ENCODE measurements around the gene FSD2. TPM values are rescaled to one million over a fixed set of nuclear protein-coding genes. Genes with fewer than 3 reads are reported as not detected.
"Not testable (repeated sequence)": the region's sequence is repeated elsewhere in the genome, so short reads cannot be mapped to it uniquely, and the experiment has no call there.

Gene FSD2
- total RNA-seq, 1 experiment from 2014 or later = not detected

DNA sequence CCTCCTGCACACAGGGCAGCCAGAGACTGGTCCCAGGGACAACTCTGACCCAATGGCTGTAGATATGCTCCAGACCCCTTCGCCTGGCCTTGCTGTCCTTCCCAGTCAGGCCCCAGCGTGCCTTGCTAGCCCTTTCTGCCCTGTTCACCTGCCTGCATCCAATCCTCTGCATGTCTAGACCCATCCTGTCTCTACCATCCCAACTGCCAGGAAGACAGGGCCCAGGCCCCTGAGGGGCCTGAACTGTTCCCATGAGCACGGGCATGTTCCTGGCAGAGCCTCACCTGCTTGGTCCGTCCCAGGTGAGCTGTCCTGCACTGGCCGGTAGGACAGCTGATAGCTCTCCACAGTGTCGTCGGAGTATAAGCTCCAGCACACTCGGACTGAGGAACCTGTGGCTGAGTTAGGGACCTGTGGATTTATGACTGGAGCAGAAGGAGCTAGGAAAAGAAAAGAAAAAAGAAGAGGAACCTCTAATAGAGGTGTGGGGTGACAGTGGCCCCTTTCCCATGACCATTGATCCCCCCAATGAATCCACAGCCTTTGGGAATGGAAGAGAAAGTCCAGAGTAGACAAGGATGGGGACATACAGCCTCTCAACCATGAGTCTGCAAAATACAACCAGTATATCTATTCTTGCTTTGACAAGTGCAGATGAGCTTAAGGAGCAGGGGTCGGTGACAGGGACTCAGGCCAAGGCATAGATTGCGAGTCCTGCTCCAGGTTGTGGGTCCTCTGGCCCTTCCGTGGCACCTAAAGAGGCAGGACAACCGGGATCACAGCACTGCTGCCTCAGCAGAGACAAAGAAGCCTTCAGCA, 33.9 kb downstream of the FSD2 start:
- Histone ChIP-seq H3K27me3 (no peaks in the 10 kb centered on the region), H3K36me3 (peaks cover 5% of the 10 kb centered on the region; the same call in 1 of the 2 replicates), H3K9me3 (no peaks in the 10 kb centered on the region), H3K4me3 (no peak overlapping the region)
- no peak for DNase-seq

DNA sequence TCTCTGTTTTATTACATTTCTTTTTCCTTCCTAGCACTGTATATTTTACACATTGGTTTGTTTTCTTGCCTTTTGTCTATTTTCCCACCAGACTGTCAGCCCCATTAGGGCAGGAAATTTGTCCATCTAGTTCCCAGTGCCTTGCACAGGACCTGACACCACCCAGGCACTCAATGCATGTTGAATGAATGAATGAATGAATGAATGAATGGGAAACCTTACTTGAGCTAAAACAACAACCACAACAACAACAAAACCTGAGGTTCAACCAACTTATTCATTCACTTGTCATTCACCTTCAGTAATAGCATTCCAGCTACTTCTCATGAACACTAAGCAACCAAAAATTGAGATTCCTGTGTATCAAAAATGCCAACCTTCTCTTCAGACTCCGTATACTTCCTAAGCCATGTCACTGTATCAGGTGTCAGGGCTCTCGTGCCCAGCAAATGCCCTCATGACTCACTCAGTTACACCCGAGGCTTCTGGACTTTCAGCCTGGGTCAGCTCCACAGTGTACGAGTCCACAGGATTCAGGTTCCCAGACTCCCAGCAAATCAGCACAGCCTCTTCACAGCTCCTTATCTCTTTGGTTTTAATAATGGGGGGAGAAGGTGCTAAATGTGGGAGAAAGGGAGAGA, 37.3 kb downstream of the FSD2 start:
- Histone ChIP-seq H3K4me3 (no peak overlapping the region), H3K36me3 (peaks cover 17% of the 10 kb centered on the region), H3K9me3 (no peaks in the 10 kb centered on the region), H3K27me3 (no peaks in the 10 kb centered on the region)
- peak; percentile 21 for DNase-seq

DNA sequence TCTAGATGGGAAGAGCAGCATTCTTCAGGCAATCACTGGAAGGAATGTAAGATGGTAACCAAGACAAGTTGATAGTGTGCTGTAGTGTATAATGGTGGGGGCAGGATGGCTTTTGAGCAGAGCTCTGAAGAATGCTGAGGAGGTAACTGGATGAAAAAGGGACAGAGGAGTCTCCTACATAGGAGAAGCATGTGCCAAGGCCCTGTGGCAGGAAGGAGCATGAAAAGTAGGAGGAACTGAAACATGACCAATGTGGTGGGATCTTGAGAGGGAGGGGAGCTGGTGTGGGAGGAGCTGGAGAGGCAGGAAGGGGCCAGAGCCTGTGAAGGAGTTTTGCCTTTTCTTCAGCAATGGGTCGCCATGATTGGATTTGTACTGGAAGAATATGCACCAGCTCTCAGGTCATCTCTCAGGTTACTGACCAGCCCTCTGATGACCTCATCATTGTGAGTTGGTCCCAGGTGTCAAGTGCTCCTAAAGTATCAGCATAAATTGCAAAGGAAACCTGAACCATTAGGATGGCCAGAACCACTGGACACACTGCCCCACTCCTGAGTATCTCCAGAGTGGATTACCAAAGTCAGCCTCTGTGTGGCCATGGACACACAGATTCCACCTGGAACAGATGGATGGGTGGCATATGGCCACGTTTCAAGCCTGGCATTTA, 38.6 kb downstream of the FSD2 start:
- Histone ChIP-seq H3K9me3 (no peaks in the 10 kb centered on the region), H3K27me3 (no peaks in the 10 kb centered on the region), H3K36me3 (peaks cover 20% of the 10 kb centered on the region), H3K4me3 (no peak overlapping the region)
- DNase-seq = no peak

DNA sequence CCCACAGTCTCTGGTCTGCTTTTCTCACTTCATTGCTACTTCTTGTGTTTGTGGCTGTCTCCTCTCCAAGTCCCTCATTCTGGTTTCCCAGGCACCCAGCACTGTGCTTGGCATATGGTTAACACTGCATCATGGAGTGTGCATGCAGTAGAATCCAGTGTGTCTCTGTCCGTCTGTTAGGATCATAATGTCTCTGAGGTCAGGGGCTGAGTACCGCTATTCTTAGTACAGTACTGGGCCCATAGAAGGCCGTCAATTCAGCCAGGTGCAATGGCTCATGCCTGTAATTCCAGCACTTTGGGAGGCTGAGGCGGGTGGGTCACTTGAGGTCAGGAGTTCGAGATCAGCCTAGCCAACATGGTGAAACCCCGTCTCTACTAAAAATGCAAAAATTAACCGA, 39.7 kb downstream of the FSD2 start:
- not testable (repeated sequence) for DNase-seq, H3K4me3 ChIP-seq, H3K27me3 ChIP-seq, H3K9me3 ChIP-seq
- H3K36me3 ChIP-seq = peaks cover 26% of the 10 kb centered on the region

DNA sequence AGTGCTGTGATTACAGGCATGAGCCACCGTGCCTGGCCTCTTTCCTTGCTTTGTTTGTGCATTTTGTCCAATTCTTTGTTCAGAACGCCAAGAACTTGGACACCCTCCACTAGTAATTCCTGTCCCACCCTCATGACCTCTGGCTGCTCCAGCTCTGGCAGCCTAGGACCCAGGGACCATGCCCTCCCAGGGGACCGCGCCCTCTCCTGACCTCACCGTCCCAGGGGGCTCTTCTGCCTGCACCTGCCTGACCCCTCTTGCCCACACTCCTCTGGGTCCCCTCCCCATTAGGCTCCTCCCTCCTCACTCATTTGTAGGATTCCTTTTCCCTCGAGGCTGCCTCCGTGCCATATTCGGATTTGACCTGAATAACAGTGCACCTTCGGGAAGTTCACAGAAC, 41.1 kb downstream of the FSD2 start:
- Histone ChIP-seq H3K4me3 (no peak overlapping the region), H3K27me3 (no peaks in the 10 kb centered on the region), H3K36me3 (peaks cover 31% of the 10 kb centered on the region), H3K9me3 (no peaks in the 10 kb centered on the region)
- no peak for DNase-seq

DNA sequence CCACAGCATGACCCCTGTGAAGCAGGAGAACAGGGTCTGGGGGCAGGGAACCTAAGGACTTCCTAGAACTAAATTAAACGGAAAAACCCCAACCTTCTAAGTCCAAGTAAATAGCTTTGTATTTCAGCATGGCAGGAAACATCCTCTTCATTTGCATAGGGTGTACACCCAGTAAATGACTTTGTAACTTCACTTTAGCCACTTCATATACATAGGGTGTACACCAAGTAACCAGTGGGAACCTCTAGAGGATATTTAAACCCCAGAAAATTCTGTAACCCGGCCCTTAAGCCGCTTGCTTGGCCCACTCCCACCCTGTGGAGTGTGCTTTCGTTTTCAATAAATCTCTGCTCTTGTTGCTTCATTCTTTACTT, 41.8 kb downstream of the FSD2 start:
- Histone ChIP-seq H3K27me3 (no peaks in the 10 kb centered on the region), H3K36me3 (peaks cover 35% of the 10 kb centered on the region), H3K9me3 (no peaks in the 10 kb centered on the region), H3K4me3 (no peak overlapping the region)
- DNase-seq = no peak

DNA sequence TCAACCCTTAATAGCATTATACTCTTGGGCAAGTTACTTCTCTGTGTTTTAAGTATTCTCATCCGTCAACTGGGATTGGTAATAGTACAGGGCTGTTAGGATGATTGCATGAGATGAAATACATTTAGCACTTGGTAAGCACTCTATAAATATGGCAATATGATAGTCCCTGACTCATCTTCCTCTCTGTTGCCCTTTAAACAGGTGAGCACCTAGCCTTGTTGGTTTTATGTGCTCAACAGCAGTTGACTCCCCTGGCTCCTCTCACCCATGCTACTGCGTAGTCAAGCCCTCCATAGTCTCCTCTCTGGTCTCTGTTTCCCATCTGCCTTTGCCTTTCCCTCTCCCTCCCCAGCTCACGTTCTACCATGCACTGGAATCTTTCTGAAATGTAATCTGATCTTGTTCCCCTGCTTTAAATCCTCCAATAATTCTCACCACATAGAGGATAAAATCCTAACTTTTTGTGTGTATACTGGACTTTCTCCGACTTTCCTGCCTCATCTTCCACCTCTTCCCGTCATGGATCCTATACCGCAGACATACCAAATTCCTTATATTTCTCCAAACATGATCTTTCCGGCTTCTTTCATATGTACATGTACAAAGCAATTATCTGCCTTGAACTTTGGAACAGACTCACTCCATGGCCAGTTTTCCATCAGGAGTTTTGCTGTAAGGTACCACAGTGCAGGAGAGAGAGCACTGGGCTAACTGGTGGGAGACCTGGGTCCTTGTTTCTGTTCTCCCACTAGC, 42.3 kb downstream of the FSD2 start:
- H3K36me3 ChIP-seq = peaks cover 41% of the 10 kb centered on the region

DNA sequence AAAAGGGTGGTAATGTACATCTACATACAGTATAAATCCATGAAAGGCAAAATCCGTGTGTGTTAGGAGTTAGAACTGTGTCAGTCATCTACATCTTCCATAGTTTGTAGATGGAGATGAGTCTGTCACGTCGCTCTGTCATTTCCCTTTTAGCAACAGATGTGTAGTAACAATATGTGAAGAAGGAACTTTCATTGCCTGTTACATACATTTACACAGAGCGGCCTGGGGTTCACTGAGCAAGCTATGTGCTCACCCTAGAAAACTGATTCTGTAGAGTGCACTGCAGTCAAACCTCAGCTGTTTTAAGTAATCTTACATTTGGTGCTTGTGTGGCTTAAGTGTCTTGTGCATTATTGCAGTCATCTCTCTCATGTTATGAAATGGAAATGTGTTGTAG, 54.6 kb downstream of the FSD2 start:
- no peak for DNase-seq
- H3K36me3 ChIP-seq = peaks cover 42% of the 10 kb centered on the region

More for the DNA sequence above, 42.3 kb downstream of the FSD2 start:
- no peak for DNase-seq
- Histone ChIP-seq H3K4me3 (no peak overlapping the region), H3K27me3 (no peaks in the 10 kb centered on the region), H3K9me3 (no peaks in the 10 kb centered on the region)

DNA sequence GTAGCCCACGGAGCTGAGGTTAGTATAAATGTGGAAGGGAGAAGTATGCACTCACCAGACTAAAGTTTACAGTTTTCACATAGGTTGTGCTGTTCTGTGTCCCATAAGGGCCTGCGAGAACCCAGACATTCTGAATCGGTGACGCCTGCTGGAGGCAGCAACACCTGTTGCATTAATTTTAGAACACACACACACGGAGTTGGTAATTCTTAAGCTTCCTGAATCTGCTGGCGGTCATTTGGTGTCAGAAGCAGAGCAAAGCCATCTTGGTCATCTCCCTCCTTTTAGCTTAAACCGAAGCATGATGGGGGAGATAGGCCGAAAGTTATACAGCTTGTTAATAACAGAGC, 55.1 kb downstream of the FSD2 start:
- no peaks in the 10 kb centered on the region for H3K27me3 ChIP-seq
- peaks cover 37% of the 10 kb centered on the region for H3K36me3 ChIP-seq
- H3K9me3 ChIP-seq = no peaks in the 10 kb centered on the region
- peak; percentile 3 for DNase-seq
- H3K4me3 ChIP-seq = peak overlapping the region; percentile 68

More for the DNA sequence above, 54.6 kb downstream of the FSD2 start:
- Histone ChIP-seq H3K4me3 (peak overlapping the region; percentile 68), H3K27me3 (no peaks in the 10 kb centered on the region), H3K9me3 (no peaks in the 10 kb centered on the region)

DNA sequence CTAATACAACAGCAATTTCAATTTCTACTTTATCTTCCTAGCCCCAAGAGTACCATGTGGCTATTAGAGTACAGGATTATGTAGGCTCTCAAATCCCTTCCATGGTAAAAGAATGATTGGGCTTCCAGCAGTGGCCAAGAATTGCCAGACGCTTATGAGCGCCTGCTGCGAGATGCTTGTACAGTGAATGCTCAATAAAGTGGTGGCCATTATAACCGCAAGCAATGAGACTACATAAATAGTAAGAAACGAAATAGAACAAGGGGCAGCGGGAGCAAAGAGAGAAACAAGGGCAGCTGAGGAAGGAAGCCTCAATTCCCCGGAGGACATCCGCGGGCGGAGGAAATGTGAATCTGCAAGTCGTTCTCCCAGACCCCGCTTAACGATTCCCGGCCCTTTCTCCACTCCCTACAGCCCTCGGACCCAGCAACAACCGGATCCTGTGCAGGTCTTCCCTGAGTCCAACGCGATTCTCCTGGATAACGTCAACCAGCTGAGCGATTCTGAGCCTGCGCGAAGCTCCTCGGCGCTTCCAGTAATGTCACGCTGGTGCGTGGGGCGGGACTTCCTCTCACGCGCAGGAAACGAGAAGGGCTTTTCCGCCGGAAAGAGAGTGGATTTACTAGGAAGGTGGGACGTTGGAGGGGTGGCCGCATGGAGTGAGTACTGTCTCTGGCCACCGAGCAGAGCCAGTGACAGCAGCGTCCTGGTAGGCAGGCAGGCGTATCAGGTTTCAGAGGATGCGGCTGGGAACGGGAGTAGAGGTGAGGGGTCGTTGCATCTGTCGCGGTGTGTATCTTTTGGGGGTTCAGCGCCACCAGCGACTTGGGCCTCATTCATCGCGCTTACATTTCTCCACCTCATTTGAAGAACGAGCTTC, 55.7 kb downstream of the FSD2 start:
- Histone ChIP-seq H3K27me3 (no peaks in the 10 kb centered on the region), H3K9me3 (no peaks in the 10 kb centered on the region), H3K4me3 (peak overlapping the region; percentile 68), H3K36me3 (peaks cover 31% of the 10 kb centered on the region)
- DNase-seq = peak; percentile 93

DNA sequence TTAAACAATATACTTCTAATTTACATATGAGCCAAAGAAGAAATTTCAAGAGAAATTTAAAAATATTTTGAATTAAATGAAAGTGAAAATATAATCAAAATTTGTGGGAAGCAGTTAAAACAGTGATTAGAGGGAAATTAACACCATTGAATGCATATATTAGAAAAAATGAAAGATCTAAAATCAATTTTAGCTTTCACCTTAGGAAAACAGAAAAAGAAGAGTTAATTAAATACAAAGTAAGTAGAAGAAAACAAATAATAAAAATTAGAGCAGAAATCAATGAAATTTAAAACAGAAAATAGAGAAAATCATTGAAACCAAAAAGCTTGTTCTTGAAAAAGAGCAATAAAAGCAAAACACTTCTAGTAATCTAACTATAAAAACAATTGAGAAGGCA, 57.6 kb downstream of the FSD2 start:
- no peak overlapping the region for H3K4me3 ChIP-seq
- DNase-seq = no peak
- no peaks in the 10 kb centered on the region for H3K27me3 ChIP-seq
- H3K9me3 ChIP-seq = no peaks in the 10 kb centered on the region
- peaks cover 12% of the 10 kb centered on the region for H3K36me3 ChIP-seq

DNA sequence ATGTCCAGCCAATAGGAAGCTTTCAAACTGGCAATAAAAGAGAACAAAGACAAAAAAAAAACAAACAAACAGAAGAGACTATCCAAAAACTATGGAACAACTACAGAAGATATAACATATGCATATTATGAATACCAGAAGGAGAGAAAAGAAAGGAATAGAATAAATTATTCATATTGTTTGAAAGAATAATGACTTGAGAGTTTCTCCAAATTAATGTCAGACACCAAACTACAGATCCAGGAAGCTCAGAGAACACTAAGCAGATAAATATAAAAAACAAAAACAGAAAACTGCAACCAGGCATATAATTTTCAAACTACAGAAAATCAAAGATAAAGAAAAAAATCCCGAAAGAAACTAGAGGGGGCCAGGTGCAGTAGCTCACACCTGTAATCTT, 62.1 kb downstream of the FSD2 start:
- Histone ChIP-seq H3K9me3 (no peaks in the 10 kb centered on the region), H3K36me3 (no peaks in the 10 kb centered on the region), H3K4me3 (no peak overlapping the region), H3K27me3 (no peaks in the 10 kb centered on the region)
- DNase-seq = no peak

DNA sequence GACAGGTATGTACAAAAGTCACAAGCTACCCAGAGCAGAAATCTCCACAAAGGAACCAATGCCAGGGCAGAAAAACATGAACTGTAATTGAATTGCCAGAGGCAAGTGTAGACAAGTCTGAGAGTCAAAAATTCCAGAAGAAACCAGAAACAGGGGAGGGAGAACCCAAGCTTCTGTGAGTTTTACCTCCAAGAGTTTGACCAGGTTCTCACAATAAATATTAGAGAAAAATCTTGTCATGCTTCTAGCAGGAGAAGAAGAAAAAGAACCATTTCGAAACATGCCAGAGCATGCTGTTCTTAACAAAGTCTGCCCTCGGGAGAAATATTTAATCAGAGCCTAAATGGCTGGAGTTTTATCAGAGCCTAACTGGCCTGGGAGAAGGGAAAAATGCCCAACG, 63.7 kb downstream of the FSD2 start:
- no peak for DNase-seq
- Histone ChIP-seq H3K4me3 (no peak overlapping the region), H3K36me3 (no peaks in the 10 kb centered on the region; the same call in 1 of the 2 replicates), H3K9me3 (no peaks in the 10 kb centered on the region), H3K27me3 (no peaks in the 10 kb centered on the region)

DNA sequence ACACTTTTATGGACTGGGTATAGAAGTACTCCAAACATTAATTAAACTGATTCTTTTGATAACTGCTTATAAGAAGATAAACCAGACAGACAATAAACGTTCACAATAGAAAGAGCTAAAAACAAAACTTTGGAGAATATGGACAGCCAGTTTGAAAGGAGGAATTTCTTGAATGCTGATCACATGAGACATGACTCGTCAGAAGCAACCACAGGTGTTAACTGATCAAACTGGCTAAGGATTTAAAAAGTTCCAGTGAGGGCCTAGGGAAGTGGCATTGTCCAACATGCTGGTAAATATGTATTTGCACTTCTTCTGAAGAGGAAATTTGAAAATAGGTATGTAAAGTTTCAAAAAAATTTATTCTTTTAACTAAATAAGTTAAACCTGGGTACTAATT, 66.8 kb downstream of the FSD2 start:
- DNase-seq = no peak
- H3K4me3 ChIP-seq = no peak overlapping the region
- H3K27me3 ChIP-seq = no peaks in the 10 kb centered on the region
- no peaks in the 10 kb centered on the region; the same call in 1 of the 2 replicates for H3K36me3 ChIP-seq
- no peaks in the 10 kb centered on the region for H3K9me3 ChIP-seq

DNA sequence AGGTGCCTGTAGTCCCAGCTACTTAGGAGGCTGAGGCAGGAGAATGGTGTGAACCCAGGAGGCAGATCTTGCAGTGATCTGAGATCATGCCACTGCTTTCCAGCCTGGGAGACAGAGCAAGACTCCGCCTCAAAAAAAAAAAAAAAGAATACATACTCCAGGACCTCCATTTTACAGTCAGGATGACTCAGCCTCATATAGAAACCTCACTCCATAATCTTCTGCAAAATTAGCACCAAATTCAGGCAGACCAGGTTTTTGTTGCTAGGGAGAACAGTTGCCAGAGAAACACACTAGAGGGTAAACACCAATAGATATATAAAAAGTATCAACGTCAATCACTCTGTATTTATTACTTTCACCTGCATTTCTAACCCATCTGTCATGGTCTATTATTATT, 67.9 kb downstream of the FSD2 start:
- H3K36me3 ChIP-seq = no peaks in the 10 kb centered on the region; the same call in 1 of the 2 replicates
- no peak overlapping the region for H3K4me3 ChIP-seq
- H3K9me3 ChIP-seq = no peaks in the 10 kb centered on the region
- DNase-seq = no peak
- no peaks in the 10 kb centered on the region for H3K27me3 ChIP-seq

DNA sequence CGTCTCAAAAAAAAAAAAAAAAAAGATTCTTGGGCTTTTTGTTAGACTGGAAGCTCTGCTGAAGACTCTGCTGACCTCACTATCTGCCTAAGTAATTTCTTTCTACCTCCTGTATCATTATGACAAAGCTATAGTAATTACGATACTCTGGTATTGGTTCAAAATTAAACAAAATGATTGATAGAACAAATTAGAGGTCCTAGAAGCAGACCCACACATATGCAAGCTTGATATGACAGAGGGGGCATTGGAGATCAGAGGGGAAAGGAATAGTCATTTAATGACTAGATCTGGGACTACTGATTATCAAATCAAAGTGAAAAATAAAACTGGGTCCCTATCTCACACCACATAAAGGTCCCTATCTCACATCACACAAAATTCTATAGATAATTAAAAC, 74.3 kb downstream of the FSD2 start:
- Histone ChIP-seq H3K36me3 (no peaks in the 10 kb centered on the region; the same call in 1 of the 2 replicates), H3K9me3 (no peaks in the 10 kb centered on the region), H3K4me3 (no peak overlapping the region), H3K27me3 (no peaks in the 10 kb centered on the region)
- no peak for DNase-seq
